ENCODE results near the gene UBE2M.
A peak's percentile ranks its signal among the peaks of the same experiment; 100 is the strongest.

UBE2M gene

DNA sequence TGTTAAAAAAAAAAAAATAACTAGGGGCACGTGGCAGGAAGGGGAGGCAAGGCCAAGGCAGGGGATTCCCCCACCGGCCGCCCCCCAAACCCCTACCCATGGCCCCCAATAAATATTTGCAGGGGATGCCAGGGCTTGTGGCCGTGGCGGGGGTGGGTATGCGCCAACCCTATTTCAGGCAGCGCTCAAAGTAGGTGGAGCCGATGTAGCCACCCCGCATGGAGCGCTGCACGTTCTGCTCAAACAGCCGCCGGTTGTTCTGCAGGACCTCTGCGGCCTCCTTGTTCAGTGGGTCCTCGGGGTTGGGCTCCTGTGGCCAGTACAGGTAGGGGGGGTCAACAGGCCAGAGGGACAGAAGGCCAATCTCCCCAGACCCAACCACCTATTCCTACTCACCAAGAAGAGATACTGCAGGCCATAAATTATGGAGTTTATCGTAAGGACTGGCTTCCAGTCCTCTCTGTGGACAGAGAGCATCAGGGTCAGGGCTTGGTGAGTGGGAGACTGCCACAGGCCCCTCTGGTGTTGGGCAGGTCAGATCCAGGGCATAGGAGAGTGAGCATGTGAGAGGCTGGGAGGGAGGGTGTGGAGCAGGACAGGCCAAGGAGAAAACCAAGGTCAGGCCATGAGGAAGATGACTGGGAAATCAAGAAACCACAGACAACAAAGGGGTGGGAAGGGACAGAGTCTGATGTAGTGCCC lies 2.3 kb downstream of the UBE2M start:
- DNase-seq (ENCODE audit: low read depth in 1 of 2, low spot score in 1 of 2) = no peak

DNA sequence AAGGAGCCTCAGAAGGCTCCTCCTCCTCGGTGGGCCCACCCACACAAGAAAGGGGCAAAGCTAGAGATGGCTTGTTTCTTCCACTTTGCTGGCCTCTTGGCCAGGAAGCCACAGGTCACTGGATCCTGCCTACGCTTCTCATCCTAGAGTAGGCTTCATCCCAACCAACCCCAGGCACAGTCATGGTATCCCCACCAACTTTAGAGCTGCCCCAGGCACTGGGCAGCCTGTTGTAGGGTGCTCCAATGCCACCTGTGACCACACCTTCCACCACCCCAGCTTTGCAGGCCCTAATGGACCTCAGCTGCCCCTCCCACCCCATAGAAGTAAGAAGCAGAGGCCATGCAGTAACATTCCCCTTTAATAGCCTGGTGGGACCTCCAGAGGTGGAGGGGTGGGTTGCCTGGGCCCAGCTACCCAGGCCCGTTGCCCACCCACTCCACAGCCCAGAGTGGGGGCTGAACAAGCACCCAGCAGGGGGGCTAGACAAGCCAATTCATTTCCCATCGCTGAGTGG lies 3.0 kb downstream of the UBE2M start:
- no peak for DNase-seq (ENCODE audit: low read depth in 1 of 2, low spot score in 1 of 2)

DNA sequence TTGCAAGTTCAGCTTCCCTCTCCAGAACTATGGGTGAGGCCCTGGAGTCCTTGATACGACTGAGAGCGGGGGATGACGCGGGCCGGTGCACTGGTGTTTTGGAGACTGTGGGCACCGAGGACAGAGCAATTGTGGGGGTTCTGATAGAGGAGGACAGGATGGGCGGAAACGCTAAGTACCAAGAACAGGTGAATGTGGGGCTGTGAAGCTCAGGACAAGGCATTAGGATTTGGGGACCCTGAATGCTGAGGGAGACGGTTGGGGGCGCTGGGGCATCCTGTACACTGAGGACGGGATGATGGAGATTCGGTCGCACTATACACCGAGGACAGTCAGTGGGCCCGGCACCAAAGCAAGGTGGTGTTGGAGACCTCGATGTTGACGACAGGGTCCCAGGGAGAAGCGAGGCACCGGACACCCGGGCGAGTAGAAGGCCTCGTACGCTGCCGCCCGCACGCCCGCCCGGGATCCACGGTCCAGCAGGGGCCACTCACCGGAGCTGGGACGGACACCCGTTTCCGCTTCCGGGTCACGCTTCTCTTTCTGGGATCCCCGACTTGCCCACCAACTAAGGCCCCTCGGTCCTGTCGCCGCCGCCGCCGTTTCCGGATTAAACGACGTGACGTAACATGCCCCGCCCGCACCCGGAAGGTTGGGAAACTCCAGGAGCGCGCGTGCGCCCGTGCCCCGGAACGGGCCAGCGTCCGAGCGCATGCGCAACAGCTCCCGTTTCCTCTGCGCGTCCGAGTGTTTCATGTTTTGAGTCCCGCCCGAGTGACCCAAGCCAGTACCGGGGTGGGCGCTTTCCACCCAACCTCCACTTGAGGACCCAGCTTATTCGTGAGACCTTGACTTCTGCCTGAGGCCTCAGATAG lies 3.7 kb downstream of the UBE2M start, which contains the start of gene CHMP2A:
Gene CHMP2A (minus strand): TSS at position 612 of the 875 bp plus-strand sequence. CDS start 893 bp downstream, outside the sequence.
- DNase-seq (ENCODE audit: low read depth in 1 of 2, low spot score in 1 of 2) = peak; percentile 95 to 96

DNA sequence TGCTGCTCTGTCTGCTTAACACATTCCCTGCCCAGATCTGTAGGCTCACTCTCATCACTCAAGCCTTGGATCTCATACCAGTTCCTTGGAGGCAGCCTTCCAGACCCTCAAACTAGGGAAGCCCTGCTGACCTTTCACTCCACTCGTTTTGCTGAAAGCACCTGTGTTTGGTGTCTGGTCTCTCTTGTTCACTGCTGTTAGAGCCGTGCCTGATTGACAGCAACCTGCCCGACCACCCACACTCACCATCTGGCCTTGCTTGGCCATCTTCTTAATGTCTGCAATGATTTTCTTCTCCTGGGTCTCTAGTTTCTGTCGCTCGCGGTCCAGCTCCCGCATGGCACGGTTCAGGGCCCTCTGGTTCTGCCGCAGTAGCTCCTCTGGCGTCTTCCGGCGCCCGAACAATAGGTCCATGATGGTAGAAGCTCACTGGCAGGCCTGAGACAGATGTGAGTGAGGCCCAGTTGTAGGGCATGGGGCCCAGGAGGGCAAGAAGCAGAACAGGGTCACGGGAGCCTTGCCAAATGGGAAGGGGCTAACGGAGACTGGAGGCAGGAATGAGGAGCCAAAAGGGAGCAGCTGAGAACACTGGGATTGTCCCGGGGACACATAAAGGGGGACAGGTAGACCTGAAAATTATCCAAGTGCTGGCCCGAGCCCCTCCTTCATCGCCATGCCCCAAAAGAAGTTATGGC lies 4.5 kb downstream of the UBE2M start:
- DNase-seq (ENCODE audit: low read depth in 1 of 2, low spot score in 1 of 2) = no peak

GRCh38 chr19:58552655-58553054 lies 5.8 kb downstream of the UBE2M start:
- no peak for DNase-seq (ENCODE audit: low read depth in 1 of 2, low spot score in 1 of 2)

- no peak for DNase-seq (ENCODE audit: low read depth in 1 of 2, low spot score in 1 of 2)
Observed at GRCh38 chr19:58551577-58552471, 6.6 kb downstream of the UBE2M start.

DNA sequence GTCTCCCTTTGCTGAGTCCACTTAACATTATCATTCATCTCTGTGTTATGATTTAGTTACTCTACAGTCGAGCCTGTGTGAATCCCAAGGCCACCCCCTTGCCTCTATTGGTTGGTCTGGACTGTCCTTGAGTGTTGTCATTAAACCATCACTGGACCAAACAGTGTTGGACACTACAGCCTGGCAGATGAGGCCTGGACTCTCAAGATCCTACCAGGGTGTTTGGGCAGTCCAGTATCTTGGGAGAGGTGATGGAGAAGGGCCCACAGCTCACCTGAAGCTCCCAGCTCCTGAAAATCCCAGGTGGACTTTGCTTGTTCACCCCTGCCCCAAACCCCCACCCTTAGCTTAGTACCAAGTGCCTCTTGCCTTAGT lies 7.3 kb downstream of the UBE2M start:
- DNase-seq (ENCODE audit: low read depth in 1 of 2, low spot score in 1 of 2) = no peak

DNA sequence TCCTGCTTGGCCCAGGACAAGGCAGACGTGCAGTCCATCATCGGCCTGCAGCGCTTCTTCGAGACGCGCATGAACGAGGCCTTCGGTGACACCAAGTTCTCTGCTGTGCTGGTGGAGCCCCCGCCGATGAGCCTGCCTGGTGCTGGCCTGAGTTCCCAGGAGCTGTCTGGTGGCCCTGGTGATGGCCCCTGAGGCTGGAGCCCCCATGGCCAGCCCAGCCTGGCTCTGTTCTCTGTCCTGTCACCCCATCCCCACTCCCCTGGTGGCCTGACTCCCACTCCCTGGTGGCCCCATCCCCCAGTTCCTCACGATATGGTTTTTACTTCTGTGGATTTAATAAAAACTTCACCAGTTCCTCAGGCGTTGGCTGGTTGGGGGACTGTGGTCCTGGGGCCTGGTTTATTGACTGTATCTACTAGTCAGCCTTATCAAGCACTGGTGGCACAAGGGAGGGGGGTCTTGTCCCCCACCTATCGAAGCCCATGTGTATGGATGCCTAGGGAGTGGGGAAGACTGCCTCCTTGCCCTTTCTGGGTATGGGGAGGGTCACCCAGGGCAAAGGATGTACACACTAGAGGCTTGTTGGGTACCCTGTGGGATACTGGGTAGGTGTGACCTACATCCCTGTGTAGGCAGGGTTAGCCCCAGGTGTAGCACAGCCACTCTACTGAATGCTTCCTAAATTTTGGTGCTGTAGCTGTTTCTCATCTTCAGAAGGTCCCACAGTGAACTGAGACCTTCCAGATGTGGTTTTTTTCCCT lies 7.9 kb downstream of the UBE2M start:
- DNase-seq (ENCODE audit: low read depth in 1 of 2, low spot score in 1 of 2) = no peak

GRCh38 chr19:58549664-58550361 lies 8.6 kb downstream of the UBE2M start:
- DNase-seq (ENCODE audit: low read depth in 1 of 2, low spot score in 1 of 2) = no peak

DNA sequence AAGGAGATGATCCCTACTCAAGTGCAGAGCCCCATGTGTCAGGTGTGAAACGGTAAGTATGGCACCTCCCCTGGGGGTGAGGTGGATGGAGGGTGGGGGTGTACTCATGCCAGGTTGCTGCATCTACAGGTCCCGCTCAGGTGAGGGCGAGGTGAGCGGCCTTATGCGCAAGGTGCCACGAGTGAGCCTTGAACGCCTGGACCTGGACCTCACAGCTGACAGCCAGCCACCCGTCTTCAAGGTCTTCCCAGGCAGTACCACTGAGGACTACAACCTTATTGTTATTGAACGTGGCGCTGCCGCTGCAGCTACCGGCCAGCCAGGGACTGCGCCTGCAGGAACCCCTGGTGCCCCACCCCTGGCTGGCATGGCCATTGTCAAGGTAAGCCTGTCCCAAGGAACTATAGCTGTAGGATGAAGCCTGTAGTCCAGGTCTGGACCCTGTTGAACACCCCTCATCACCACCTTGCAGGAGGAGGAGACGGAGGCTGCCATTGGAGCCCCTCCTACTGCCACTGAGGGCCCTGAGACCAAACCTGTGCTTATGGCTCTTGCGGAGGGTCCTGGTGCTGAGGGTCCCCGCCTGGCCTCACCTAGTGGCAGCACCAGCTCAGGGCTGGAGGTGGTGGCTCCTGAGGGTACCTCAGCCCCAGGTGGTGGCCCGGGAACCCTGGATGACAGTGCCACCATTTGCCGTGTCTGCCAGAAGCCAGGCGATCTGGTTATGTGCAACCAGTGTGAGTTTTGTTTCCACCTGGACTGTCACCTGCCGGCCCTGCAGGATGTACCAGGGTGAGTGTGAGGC lies 9.3 kb downstream of the UBE2M start:
- DNase-seq (ENCODE audit: low read depth in 1 of 2, low spot score in 1 of 2) = no peak

- DNase-seq (ENCODE audit: low read depth in 1 of 2, low spot score in 1 of 2) = no peak
Observed at GRCh38 chr19:58547323-58548312, 10.8 kb downstream of the UBE2M start.

DNA sequence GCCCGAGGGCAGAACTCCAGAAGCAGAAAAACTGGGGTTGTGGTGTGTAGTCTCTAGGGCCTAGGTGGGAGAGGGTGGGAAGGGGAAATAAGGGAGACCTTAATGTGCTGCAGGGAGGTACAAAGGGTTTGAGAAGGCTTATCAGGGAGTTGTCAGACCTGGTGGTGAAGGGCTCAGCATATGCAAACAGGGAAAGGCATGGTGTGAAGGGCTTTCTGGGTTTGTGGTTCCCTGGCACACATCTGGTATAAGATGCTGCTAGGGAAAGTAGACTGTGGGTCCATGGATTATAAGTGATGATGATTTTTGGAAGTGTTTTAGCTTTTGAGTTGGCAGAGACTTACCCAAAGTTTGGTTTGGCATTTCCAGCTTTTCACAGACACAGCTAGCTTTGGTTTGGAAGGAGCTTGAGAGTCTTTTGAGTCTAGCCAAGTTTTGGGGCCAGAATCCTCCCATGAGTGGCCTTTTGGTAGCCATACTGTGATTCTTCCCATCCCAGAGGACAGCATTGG lies 12.3 kb downstream of the UBE2M start:
- DNase-seq (ENCODE audit: low read depth in 1 of 2, low spot score in 1 of 2) = no peak

DNA sequence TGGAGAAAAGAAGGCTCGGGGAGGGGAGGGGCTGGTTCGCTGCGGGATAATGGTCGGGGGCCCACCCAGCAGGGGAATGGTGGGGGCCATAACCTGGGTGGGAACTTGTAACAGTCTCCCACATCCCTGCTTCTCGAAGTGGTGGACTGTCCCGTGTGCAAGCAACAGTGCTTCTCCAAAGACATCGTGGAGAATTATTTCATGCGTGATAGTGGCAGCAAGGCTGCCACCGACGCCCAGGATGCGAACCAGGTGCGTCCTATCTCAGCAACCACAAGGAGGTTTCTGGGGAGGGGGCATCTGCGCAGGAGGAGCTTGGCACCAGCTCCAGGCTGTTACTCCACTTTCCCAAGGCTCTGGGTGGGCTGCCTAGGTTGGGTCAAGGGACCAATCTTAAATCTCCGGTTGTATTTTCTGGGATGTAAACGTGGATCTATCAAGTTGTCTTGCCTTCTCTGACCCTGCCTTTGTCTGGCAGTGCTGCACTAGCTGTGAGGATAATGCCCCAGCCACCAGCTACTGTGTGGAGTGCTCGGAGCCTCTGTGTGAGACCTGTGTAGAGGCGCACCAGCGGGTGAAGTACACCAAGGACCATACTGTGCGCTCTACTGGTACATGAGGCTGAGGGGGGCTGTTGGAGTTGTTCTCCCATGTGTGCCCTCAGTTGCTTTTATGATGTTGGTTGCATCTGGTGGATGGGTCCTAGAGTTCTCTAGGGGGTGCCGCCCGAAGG lies 13.0 kb downstream of the UBE2M start:
- DNase-seq (ENCODE audit: low read depth in 1 of 2, low spot score in 1 of 2) = no peak

GRCh38 chr19:58544591-58545285 lies 13.7 kb downstream of the UBE2M start:
- DNase-seq (ENCODE audit: low read depth in 1 of 2, low spot score in 1 of 2) = peak; percentile 50 to 71

DNA sequence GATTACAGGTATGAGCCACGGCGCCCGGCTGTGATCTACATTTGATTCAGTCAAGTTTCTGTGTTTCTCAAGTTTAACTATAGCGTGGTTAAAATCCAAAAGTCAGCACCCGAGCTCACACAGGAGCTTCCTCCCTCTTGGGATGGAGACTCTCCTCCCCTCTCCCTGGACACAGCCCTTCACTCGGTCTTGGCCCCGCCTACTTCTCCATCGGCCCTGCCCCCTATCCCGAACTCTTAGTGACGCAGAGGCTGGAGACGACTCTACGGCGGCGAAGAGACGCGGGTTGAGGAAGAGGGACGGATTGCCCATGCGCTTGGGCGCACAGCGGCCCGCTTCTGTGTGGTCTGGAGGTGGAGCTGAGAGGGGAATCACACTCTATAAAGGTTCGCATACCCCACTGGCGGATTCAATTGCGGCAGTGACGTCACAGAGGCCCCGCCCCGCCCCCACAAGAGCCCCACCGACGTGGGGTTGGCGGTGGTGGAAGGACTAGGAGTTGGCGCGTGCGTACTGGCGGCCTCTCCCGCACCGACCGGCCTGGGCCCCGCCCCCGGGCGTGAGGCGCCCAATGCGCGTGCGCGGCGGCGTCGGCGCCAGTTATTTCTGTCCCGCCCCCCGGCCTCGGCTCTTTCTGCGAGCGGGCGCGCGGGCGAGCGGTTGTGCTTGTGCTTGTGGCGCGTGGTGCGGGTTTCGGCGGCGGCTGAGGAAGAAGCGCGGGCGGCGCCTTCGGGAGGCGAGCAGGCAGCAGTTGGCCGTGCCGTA lies 14.4 kb downstream of the UBE2M start, which contains the start of gene TRIM28:
Gene TRIM28 (plus strand): TSS at position 239 of the 765 bp plus-strand sequence. CDS start 694 bp downstream, outside the sequence.
- DNase-seq (ENCODE audit: low read depth in 1 of 2, low spot score in 1 of 2) = peak; percentile 100
